Astrocyte (in vitro differentiated cells and primary cell): Measurements from ENCODE around the gene MMP14. TPM values are rescaled to one million over a fixed set of nuclear protein-coding genes. Genes with fewer than 3 reads are reported as not detected.

Experiments used
- DNase-seq: peaks from one replicate; pipeline ENCODE4 v3.0.0-alpha.2; 2010; ENCODE audit warnings: low read depth
- FAIRE-seq: peaks from 2 replicates; lab custom pipeline; 2011; peaks lifted over from hg19 to GRCh38; lab: Jason Lieb, UNC
- H2AFZ ChIP-seq: 2 replicates; pipeline ENCODE4 v1.6.0; 2012; ENCODE audit warnings: low read depth, low read length, inconsistent platforms
- H3K27ac ChIP-seq: 2 replicates; pipeline ENCODE4 v1.5.1; 2011; ENCODE audit warnings: low read depth, low read length, inconsistent platforms
- H3K27me3 ChIP-seq: 2 replicates; pipeline ENCODE4 v1.6.0; 2011; ENCODE audit warnings: low read length, inconsistent platforms; ENCODE audit not compliant: insufficient read depth
- H3K36me3 ChIP-seq: 2 replicates; pipeline ENCODE4 v1.5.1; 2011; ENCODE audit warnings: low read length, inconsistent platforms; ENCODE audit not compliant: insufficient read depth
- H3K4me1 ChIP-seq: 2 replicates; pipeline ENCODE4 v1.5.1; 2011; ENCODE audit warnings: low read length, inconsistent platforms; ENCODE audit not compliant: insufficient read depth
- H3K4me2 ChIP-seq: 2 replicates; pipeline ENCODE4 v1.6.0; 2012; ENCODE audit warnings: low read length, inconsistent platforms
- H3K4me3 ChIP-seq: 2 replicates; pipeline ENCODE4 v1.5.1; 2011; ENCODE audit warnings: low read depth, mild to moderate bottlenecking, low read length, inconsistent platforms; ENCODE audit not compliant: insufficient read depth
- H3K79me2 ChIP-seq: 2 replicates; pipeline ENCODE4 v1.6.0; 2012; ENCODE audit warnings: mild to moderate bottlenecking, low read length, inconsistent platforms; ENCODE audit not compliant: insufficient read depth
- H3K9ac ChIP-seq: 2 replicates; pipeline ENCODE4 v1.6.0; 2012; ENCODE audit warnings: mild to moderate bottlenecking, low read length, inconsistent platforms
- H3K9me3 ChIP-seq: 2 replicates; pipeline ENCODE4 v1.5.1; 2012; ENCODE audit warnings: low read depth, mild to moderate bottlenecking, low read length, inconsistent platforms; ENCODE audit not compliant: insufficient read depth
- H4K20me1 ChIP-seq: 2 replicates; pipeline ENCODE4 v1.6.0; 2012; ENCODE audit warnings: low read length, inconsistent platforms; ENCODE audit not compliant: insufficient read depth
- H3K27ac Mint-ChIP-seq: one replicate; pipeline ENCODE4 v1.8.0; 2021; ENCODE audit warnings: mild to moderate bottlenecking, mixed read lengths; ENCODE audit not compliant: unreplicated experiment
- H3K27me3 Mint-ChIP-seq: one replicate; pipeline ENCODE4 v1.8.0; 2021; ENCODE audit warnings: low read depth, mixed read lengths; ENCODE audit not compliant: unreplicated experiment
- H3K36me3 Mint-ChIP-seq: one replicate; pipeline ENCODE4 v1.8.0; 2021; ENCODE audit warnings: low read depth, mixed read lengths; ENCODE audit not compliant: unreplicated experiment
- H3K4me1 Mint-ChIP-seq: one replicate; pipeline ENCODE4 v1.8.0; 2021; ENCODE audit warnings: low read depth, mixed read lengths; ENCODE audit not compliant: unreplicated experiment
- H3K4me3 Mint-ChIP-seq: one replicate; pipeline ENCODE4 v1.8.0; 2021; ENCODE audit warnings: mild to moderate bottlenecking, moderate library complexity, mixed read lengths; ENCODE audit not compliant: unreplicated experiment
- H3K9me3 Mint-ChIP-seq: one replicate; pipeline ENCODE4 v1.8.0; 2021; ENCODE audit warnings: mild to moderate bottlenecking, mixed read lengths; ENCODE audit not compliant: unreplicated experiment
- EZH2 ChIP-seq: IDR thresholded peaks from 2 replicates; pipeline ENCODE4 v1.6.1; 2012; ENCODE audit warnings: mild to moderate bottlenecking, low read length, inconsistent platforms; ENCODE audit not compliant: insufficient read depth
- total RNA-seq: library from RNA; stranded (reverse); gene quantifications from 2 replicates; pipeline ENCODE4 v1.2.1, GENCODE V29; 2021
- TF ChIP-seq, protein P1 (sequence below): IDR thresholded peaks from 2 replicates; pipeline ENCODE4 v1.5.1; 2011; ENCODE audit warnings: low read depth, mild to moderate bottlenecking, inconsistent platforms, low read length, moderate library complexity; ENCODE audit not compliant: insufficient read depth

The MMP14 gene
- total RNA-seq, 1 donor from 2014 or later: 911 TPM

DNA sequence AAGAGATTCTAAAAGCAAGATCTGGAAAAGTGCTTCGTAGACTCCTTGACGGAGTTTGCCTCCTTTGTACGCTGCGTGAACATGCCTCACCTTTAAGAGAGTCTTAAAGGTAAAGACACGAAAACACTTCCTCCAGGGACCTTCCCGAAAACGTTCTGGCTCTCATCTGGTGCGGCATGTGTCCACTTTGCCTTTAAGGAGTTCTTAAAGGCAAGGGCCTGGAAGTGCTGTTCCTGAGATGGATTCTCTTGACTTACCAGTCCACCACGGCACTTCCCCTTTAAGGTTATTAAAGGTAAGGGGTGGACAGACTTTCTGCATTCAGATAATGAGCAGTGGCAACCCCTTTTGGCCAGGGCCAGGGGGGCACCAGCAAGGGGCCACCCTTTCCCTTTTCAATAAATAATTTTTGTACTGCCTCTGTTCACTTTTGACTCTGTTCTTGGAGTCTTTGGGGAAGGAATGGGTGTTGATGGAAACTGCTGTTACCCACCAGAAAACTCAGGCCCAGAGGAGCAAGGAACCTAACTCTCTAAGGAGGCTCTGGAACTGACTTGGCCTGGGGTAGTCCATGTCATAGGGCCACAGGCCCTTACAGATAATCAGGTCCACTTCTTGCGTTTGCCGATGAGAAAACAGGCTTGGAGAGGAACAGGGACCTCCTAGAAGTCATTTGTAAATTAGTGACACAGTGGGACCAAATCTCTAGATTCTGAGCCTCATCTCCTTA is 51.0 kb downstream of the MMP14 start:
- H3K9me3 ChIP-seq: no peaks in the 10 kb centered on the region
- peak; percentile 67 for DNase-seq
- peak overlapping the region; percentile 90 for H3K4me3 Mint-ChIP-seq
- TF ChIP-seq, protein P1, sequence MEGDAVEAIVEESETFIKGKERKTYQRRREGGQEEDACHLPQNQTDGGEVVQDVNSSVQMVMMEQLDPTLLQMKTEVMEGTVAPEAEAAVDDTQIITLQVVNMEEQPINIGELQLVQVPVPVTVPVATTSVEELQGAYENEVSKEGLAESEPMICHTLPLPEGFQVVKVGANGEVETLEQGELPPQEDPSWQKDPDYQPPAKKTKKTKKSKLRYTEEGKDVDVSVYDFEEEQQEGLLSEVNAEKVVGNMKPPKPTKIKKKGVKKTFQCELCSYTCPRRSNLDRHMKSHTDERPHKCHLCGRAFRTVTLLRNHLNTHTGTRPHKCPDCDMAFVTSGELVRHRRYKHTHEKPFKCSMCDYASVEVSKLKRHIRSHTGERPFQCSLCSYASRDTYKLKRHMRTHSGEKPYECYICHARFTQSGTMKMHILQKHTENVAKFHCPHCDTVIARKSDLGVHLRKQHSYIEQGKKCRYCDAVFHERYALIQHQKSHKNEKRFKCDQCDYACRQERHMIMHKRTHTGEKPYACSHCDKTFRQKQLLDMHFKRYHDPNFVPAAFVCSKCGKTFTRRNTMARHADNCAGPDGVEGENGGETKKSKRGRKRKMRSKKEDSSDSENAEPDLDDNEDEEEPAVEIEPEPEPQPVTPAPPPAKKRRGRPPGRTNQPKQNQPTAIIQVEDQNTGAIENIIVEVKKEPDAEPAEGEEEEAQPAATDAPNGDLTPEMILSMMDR: no peak
- no peak for TF ChIP-seq EZH2
- H3K9me3 Mint-ChIP-seq: no peaks in the 10 kb centered on the region
- H3K4me2 ChIP-seq: peak overlapping the region; percentile 84
- H3K36me3 Mint-ChIP-seq: no peaks in the 10 kb centered on the region
- H3K9ac ChIP-seq: peak overlapping the region; percentile 74
- H2AFZ ChIP-seq: peak overlapping the region; percentile 83
- peaks cover 21% of the 10 kb centered on the region for H3K4me1 ChIP-seq
- no peaks in the 10 kb centered on the region for H3K79me2 ChIP-seq
- H3K4me3 ChIP-seq: peak overlapping the region; percentile 59
- no peaks in the 10 kb centered on the region for H3K27me3 ChIP-seq
- H3K4me1 Mint-ChIP-seq: peaks cover 16% of the 10 kb centered on the region
- H3K27ac Mint-ChIP-seq: peak overlapping the region; percentile 64
- H3K27me3 Mint-ChIP-seq: peaks cover 8% of the 10 kb centered on the region
- peak overlapping the region; percentile 20 for H3K27ac ChIP-seq
- no peaks in the 10 kb centered on the region for H4K20me1 ChIP-seq
- H3K36me3 ChIP-seq: no peaks in the 10 kb centered on the region
- FAIRE-seq: no peak

DNA sequence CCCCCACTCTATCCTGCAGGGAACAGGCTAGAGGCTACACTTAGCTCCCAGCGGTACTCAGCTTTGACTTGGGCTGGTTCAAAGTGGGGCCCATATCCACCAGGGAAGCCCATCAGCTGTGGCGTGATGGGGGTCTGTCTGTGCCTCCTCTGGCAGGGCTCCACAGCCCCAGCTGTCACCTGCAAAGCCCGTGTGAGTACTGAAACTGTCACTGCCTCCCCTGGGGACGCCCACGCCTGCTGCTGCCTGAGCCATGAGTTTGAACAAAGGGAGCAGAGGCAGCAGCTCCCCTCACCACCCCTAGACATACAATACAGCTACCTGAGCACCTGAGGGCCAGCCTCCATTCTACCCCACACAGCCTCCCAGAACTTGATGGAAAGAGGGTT is 51.6 kb downstream of the MMP14 start:
- Mint-ChIP-seq H3K36me3 (no peaks in the 10 kb centered on the region), H3K4me1 (peaks cover 12% of the 10 kb centered on the region), H3K27ac (no peak overlapping the region), H3K27me3 (peaks cover 8% of the 10 kb centered on the region), H3K9me3 (no peaks in the 10 kb centered on the region), H3K4me3 (peak overlapping the region; percentile 90)
- Histone ChIP-seq H3K9me3 (no peaks in the 10 kb centered on the region), H3K4me3 (peak overlapping the region; percentile 59), H3K4me2 (peak overlapping the region; percentile 84), H3K36me3 (no peaks in the 10 kb centered on the region), H3K4me1 (peaks cover 17% of the 10 kb centered on the region), H3K27me3 (no peaks in the 10 kb centered on the region), H3K79me2 (no peaks in the 10 kb centered on the region), H4K20me1 (no peaks in the 10 kb centered on the region), H3K27ac (no peak overlapping the region), H2AFZ (peak overlapping the region; percentile 22), H3K9ac (peak overlapping the region; percentile 74)
- no peak for FAIRE-seq
- TF ChIP-seq, protein P1: no peak
- DNase-seq: no peak

DNA sequence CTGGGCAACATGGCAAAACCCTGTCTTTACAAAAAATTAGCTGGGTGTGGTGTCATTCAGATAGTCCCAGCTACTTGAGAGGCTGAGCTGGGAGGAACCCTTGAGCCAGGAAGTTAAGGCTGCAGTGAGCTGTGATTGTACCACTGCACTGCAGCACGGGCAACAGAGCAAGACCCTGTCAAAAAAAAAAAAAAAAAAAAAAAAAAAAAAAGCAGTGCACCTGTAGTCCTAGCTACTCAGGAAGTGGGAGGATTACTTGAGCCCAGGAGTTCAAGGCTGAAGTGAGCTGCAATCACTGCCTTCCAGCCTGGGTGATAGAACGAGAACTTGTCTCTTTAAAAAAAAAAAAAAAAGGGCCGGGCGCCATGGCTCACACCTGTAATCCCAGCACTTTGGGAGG is 52.3 kb downstream of the MMP14 start:
- no peak for DNase-seq
- Histone ChIP-seq H3K9ac (no peak overlapping the region), H3K27me3 (no peaks in the 10 kb centered on the region), H3K4me2 (no peak overlapping the region), H4K20me1 (no peaks in the 10 kb centered on the region), H3K27ac (no peak overlapping the region), H3K36me3 (no peaks in the 10 kb centered on the region), H3K4me1 (peaks cover 13% of the 10 kb centered on the region), H3K9me3 (no peaks in the 10 kb centered on the region), H3K79me2 (no peaks in the 10 kb centered on the region), H3K4me3 (no peak overlapping the region), H2AFZ (no peak overlapping the region)
- no peak for FAIRE-seq
- TF ChIP-seq, protein P1: no peak
- TF ChIP-seq EZH2: no peak
- Mint-ChIP-seq H3K4me1 (peaks cover 13% of the 10 kb centered on the region), H3K9me3 (no peaks in the 10 kb centered on the region), H3K27ac (no peak overlapping the region), H3K27me3 (peaks cover 8% of the 10 kb centered on the region), H3K4me3 (no peak overlapping the region), H3K36me3 (no peaks in the 10 kb centered on the region)
